PFSK-1 (cell line): Measurements from ENCODE around the gene ATF7IP2.

ENCODE experiments used
- POLR2AphosphoS5 ChIP-seq: IDR thresholded peaks from 2 replicates; pipeline ENCODE4 v1.6.1; 2012; ENCODE audit warnings: low read depth, mild to moderate bottlenecking, control low read depth, low read length, moderate library complexity
- REST ChIP-seq, 2 experiments: IDR thresholded peaks; 2 replicates each; pipeline versions ENCODE4 v1.6.1 to v1.8.0; 2011 to 2012; ENCODE audit warnings: low read depth in 2 of 2, low read length in 2 of 2, control low read depth in 1 of 2, inconsistent platforms in 1 of 2, mild to moderate bottlenecking in 1 of 2, moderate library complexity in 1 of 2; ENCODE audit not compliant: insufficient read depth in 1 of 2
- SIN3A ChIP-seq: IDR thresholded peaks from 2 replicates; pipeline ENCODE4 v1.6.1; 2012; ENCODE audit warnings: mild to moderate bottlenecking, low read length, moderate library complexity, borderline replicate concordance; ENCODE audit not compliant: insufficient read depth
- TAF1 ChIP-seq: IDR thresholded peaks from 2 replicates; pipeline ENCODE4 v1.6.1; 2012; ENCODE audit warnings: low read length, control low read depth, borderline replicate concordance; ENCODE audit not compliant: insufficient read depth

GRCh38 chr16:10441726-10442125 is 55.9 kb downstream of the ATF7IP2 start:
- TF ChIP-seq POLR2AphosphoS5 (no peak), TAF1 (no peak), REST (IDR thresholded peaks at IDR 0.05; ENCODE audit: insufficient read depth in 1 of 2, low read depth in 2 of 2, low read length in 2 of 2) (no peak), SIN3A (no peak)
